ENCODE data around the gene PPP1R9A.

The PPP1R9A gene

GRCh38 chr7:95045236-95045923, 138.0 kb downstream of the PPP1R9A start:
- peak; percentile 14 for DNase-seq

GRCh38 chr7:95046494-95047240, 139.3 kb downstream of the PPP1R9A start:
- DNase-seq: no peak

GRCh38 chr7:95047291-95047690, 139.9 kb downstream of the PPP1R9A start:
- no peak for DNase-seq

GRCh38 chr7:95052566-95053094, 145.2 kb downstream of the PPP1R9A start:
- no peak for DNase-seq

- DNase-seq: no peak
Measured at GRCh38 chr7:95054386-95054785, 147.0 kb downstream of the PPP1R9A start.

GRCh38 chr7:95055295-95055694, 147.9 kb downstream of the PPP1R9A start:
- no peak for DNase-seq

- no peak for DNase-seq
Measured at GRCh38 chr7:95056107-95056739, 148.8 kb downstream of the PPP1R9A start.

- no peak for DNase-seq
Measured at GRCh38 chr7:95056901-95057300, 149.5 kb downstream of the PPP1R9A start.

- no peak for DNase-seq
Measured at GRCh38 chr7:95059842-95060313, 152.5 kb downstream of the PPP1R9A start.

GRCh38 chr7:95062901-95063300, 155.5 kb downstream of the PPP1R9A start:
- no peak for DNase-seq

GRCh38 chr7:95066737-95067530, 159.5 kb downstream of the PPP1R9A start:
- no peak for DNase-seq

GRCh38 chr7:95088536-95089215, 181.3 kb downstream of the PPP1R9A start:
- no peak for DNase-seq

- no peak for DNase-seq
Measured at GRCh38 chr7:95089414-95090315, 182.3 kb downstream of the PPP1R9A start.

GRCh38 chr7:95092324-95092723, 184.9 kb downstream of the PPP1R9A start:
- no peak for DNase-seq

GRCh38 chr7:95095259-95095965, 188.0 kb downstream of the PPP1R9A start:
- no peak for DNase-seq

GRCh38 chr7:95095966-95096540, 188.7 kb downstream of the PPP1R9A start:
- DNase-seq: no peak

GRCh38 chr7:95097291-95097690, 189.9 kb downstream of the PPP1R9A start:
- DNase-seq: no peak

GRCh38 chr7:95097851-95098250, 190.5 kb downstream of the PPP1R9A start:
- DNase-seq: no peak

- DNase-seq: no peak
Measured at GRCh38 chr7:95099106-95099505, 191.7 kb downstream of the PPP1R9A start.

- DNase-seq: no peak
Measured at GRCh38 chr7:95101422-95101821, 194.0 kb downstream of the PPP1R9A start.

Data from NCI-H524 treated with DMSO at 0.1 percent for 48 hours (cell line).